HG02970 (cell line): ENCODE data around the gene SLC26A9.

Experiments used
- ATAC-seq: cut with Tn5 transposase; IDR thresholded peaks from one replicate; pipeline ENCODE4 v1.9.1; 2021; ENCODE audit warnings: mild to moderate bottlenecking, moderate library complexity, moderate number of reproducible peaks; ENCODE audit not compliant: unreplicated experiment, low FRiP score

Gene SLC26A9

DNA sequence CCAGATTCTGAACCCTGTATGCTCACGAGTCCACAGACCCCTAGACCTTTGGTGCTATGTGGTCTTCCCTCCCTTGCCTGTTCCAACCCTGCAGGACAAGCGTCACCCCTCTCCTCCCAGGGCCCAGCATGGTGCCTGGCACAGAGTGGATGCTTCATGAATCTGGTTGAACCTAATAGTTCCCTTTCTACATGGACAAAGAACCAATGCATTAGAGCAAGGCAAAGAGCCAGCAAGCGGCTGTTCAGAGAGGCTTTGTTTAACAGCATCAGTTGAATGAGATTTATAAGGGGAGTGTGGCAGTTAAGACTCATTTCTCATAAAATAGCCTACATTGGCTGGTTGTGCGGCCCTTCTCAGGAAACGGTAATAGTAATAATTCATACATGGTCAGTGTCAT lies 14.9 kb downstream of the SLC26A9 start:
- ATAC-seq: no peak

- no peak for ATAC-seq
These were observed 15.6 kb downstream of the SLC26A9 start for GRCh38 chr1:205927676-205928075.

DNA sequence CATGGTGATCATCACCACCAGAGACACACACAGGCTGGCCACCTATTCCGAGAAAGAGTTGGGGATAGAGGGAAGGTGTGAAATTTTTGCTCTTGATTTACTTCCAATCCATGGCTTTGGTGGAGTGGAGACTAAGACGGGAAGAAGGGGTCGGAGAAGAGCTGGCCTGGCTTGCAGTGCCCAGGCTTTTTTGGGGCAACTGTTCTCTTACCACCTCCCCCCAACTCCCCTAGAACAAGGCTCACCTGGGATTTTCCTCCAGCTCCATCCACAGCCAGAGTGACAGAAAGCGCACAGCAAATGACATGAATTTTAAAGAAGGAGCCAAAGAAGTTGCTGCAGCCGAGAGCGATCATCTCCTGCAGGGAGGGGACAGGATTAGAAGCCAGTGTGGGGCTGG lies 16.0 kb downstream of the SLC26A9 start:
- no peak for ATAC-seq

- no peak for ATAC-seq
These were observed 16.6 kb downstream of the SLC26A9 start for GRCh38 chr1:205926636-205927035.

DNA sequence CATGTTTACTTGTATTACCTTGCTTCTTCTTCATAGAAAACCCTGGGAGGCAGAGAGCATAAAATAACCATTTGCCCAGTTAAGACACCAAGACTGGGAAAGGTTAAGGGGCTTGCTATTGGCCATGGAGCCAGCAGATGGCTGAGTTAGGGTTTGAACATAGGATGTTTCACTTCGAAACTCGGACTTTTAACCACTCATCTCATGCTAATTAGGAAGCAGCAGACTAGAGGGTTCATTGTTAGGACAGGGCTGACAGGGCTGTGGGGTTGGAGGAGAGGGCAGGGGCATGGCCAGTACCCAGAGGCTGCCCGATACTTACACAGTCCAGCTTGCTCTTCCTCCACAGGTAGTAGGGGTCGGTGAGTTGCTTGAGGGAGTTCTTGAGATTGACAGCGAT lies 17.0 kb downstream of the SLC26A9 start:
- no peak for ATAC-seq

DNA sequence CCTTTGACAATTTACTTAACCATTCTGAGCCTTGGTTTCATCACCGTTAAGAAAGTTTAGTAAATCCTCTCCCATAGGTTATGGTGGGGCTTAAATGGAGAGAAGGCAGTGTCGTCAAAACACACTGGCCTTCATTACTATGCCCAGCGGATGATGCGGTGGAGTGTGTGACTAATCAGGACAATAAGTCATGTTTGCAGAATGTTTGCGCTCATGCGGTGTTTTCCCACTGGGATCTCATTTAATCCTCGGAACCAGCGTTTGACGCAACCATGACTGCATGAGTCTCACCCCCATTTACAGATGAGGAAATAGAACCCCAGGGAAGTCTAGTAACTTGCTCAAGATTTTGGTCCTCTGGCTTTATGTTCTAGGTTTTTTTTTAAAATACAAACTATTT lies 17.5 kb downstream of the SLC26A9 start:
- no peak for ATAC-seq

DNA sequence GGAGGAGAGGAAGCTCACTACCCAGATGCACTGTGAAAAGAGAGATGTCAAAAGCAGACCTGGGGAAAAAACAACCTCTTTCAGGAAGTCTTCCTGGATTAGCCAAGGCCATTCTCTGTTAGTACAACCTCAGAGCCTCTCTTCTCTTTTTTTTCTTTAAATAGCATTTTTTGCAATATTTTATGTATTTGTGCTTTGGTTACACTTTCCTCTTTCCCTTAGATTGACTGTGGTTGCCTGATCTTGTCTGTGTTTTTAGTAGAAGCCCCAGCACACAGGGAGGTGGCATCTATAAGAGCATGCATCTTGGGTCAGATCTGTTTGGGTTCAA lies 18.8 kb downstream of the SLC26A9 start:
- ATAC-seq: no peak

- ATAC-seq: no peak
These were observed 19.4 kb downstream of the SLC26A9 start for GRCh38 chr1:205923651-205924459.

- ATAC-seq: no peak
These were observed 20.4 kb downstream of the SLC26A9 start for GRCh38 chr1:205922806-205923205.

- no peak for ATAC-seq
These were observed 20.9 kb downstream of the SLC26A9 start for GRCh38 chr1:205922314-205922713.

GRCh38 chr1:205921570-205921909 lies 21.7 kb downstream of the SLC26A9 start:
- no peak for ATAC-seq

- ATAC-seq: no peak
These were observed 22.2 kb downstream of the SLC26A9 start for GRCh38 chr1:205920861-205921569.

- no peak for ATAC-seq
These were observed 23.1 kb downstream of the SLC26A9 start for GRCh38 chr1:205920159-205920558.

DNA sequence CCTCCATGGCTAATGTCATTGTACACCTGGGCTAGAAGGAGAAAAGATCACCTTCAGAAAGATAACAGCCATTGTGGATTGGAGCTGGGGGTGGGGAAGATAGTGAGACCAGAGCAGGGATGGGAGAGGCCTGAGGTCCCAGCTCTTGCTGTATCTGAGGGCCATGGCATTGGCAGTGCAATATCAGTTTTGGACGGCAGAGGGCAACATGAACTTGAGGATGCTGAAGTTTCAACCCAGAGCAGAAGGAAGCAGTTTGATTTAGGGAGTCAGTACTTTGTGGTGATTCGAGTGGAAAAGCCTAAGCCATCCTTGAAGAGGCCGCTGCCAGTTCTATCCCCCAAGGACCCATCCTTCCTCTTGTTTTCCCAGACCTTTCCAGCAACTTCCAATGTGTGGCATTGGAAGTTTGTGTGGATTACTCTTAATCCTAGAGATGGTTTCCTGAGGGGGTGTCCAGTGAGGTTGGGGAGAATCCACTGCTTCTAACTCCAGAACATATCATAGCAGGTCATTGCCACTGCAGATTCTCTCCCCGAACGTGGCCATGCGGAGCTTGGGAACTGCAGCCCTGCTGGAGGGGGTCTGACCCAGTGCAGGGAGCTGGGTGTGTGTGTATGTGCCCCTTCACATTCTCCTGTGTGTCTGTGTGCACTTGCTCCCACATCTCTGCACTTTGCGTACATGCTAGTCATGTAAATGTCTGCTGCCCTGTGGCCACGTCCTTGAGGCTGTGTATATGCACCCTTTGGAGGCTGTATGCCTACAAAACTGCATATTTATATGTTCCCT lies 24.1 kb downstream of the SLC26A9 start:
- no peak for ATAC-seq

DNA sequence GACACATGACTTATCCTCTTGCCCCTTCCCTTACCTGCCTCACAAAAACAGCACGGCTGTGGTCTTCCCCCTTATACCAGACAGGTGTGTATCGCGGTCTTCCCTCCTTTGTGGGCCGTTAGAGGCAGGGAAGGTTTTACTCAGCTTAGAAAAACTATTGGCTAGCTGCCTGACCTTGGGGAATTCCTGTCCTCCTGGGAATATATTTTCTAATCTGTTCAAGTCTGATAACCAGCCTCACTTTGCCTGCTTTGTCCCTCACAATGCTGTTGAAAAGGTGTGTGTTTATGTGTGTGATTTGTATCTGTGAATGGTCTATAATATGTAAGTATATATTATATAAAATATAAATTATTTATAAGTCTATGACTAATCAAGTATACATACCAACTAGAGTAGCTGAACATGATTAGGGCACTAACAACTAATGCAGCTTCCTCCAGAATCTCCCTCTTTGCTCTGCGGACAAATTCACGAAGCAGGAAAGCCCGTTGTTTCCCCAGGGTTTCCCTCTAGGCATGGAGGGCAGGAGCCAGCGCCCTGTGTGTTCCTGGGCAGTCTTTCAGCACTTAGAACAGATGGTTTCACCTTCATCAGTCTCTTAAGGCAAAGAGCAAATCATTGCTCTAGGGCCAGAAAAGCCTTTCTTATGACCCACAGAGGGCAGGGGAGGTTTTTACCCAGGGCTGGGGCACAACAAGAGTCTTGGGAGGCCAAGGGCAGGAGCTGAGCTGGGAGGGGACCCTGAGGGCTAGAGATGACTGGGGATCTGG lies 25.6 kb downstream of the SLC26A9 start:
- ATAC-seq: no peak

GRCh38 chr1:205916541-205916940 lies 26.7 kb downstream of the SLC26A9 start:
- no peak for ATAC-seq

GRCh38 chr1:205915354-205915990 lies 27.8 kb downstream of the SLC26A9 start:
- no peak for ATAC-seq

DNA sequence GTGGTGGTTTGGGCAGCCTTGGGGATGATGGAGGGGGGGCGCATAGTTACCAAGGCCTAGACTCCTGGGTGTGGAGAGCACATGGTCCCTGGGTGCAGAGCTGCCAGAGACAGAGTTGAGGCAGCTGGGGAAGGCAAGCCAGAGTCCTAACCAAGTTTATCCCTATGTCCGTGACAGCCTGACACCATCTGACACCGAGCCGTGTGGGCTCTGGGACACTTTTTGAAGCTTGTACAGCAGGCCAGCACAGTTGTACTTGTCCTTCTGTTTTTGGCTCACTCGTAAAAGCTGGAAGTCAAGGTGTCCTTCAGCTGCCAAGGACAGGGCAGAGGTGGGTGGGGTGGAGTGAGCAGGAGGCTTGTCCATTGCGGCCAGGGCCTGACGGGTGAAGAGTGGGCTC lies 28.5 kb downstream of the SLC26A9 start:
- no peak for ATAC-seq

GRCh38 chr1:205914155-205914507 lies 29.1 kb downstream of the SLC26A9 start:
- ATAC-seq: no peak

GRCh38 chr1:205913451-205914154 lies 29.7 kb downstream of the SLC26A9 start:
- ATAC-seq: no peak
